ENCODE data around the gene TCF25.

The TCF25 gene

GRCh38 chr16:89949756-89950155, 76.4 kb downstream of the TCF25 start:
- no peak for DNase-seq

GRCh38 chr16:89951509-89951908, 78.1 kb downstream of the TCF25 start:
- no peak for DNase-seq

- DNase-seq = no peak
Measured at GRCh38 chr16:89952049-89952448, 78.7 kb downstream of the TCF25 start.

GRCh38 chr16:89952551-89952950, 79.2 kb downstream of the TCF25 start:
- no peak for DNase-seq

- no peak for DNase-seq
Measured at GRCh38 chr16:89953671-89954406, 80.4 kb downstream of the TCF25 start.

GRCh38 chr16:89954462-89954861, 81.1 kb downstream of the TCF25 start:
- DNase-seq = no peak

- no peak for DNase-seq
Measured at GRCh38 chr16:89955001-89955685, 81.8 kb downstream of the TCF25 start.

- no peak for DNase-seq
Measured at GRCh38 chr16:89956505-89957215, 83.3 kb downstream of the TCF25 start.

GRCh38 chr16:89957216-89957785, 83.9 kb downstream of the TCF25 start:
- DNase-seq = no peak

GRCh38 chr16:89958068-89958467, 84.7 kb downstream of the TCF25 start:
- no peak for DNase-seq

GRCh38 chr16:89958596-89958995, 85.2 kb downstream of the TCF25 start:
- DNase-seq = no peak

GRCh38 chr16:89960966-89961365, 87.6 kb downstream of the TCF25 start:
- no peak for DNase-seq
